Fibroblast of skin of left biceps (primary cell): ENCODE measurements around the gene RIC1.
"Not testable (repeated sequence)": the region's sequence is repeated elsewhere in the genome, so short reads cannot be mapped to it uniquely, and the experiment has no call there.

Experiments used
- DNase-seq, 2 experiments: peaks; one replicate each; pipeline ENCODE4 v3.0.0-alpha.2; 2013; ENCODE audit warnings: low read depth in 2 of 2

The RIC1 gene

DNA sequence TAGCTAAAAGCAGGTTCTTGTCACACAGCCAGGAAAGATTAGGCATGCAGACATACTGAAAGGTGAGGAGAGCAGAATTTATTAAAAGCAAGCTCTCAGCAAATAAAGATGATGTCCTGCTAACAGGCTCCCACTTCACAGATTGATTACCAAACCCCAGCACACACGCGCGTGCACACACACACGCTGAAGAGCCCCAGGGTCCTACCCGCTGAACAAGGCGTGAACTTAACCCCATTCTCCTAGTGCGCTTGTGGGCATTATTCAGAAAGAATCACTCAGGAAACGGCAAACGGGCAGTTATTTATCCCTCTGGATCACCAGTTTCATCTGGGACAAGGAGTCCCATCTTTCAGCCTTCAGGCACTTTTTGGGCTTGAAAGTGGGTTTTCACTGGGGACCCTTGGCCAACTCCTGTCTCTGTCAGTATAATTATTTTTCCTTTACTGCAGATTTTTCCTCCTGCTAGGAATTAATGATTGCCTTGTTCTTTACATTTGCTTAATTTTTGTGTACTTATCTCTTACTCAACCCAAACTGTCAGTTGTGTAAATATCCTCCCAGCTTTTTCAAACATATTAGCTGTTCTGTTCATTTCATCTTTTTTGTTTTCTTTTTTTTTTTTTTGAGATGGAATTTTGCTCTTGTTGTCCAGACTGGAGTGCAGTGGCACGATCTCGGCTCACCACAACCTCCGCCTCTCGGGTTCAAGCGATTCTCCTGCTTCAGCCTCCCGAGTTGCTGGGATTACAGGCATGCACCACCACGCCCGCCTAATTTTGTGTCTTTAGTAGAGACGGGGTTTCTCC lies 92.6 kb downstream of the RIC1 start:
- no peak for DNase-seq

- DNase-seq: not testable (repeated sequence)
Observed at GRCh38 chr9:5722679-5723078, 93.8 kb downstream of the RIC1 start.

- DNase-seq: no peak
Observed at GRCh38 chr9:5735072-5735471, 106.2 kb downstream of the RIC1 start.

- DNase-seq: no peak
Observed at GRCh38 chr9:5736563-5737346, 107.8 kb downstream of the RIC1 start.

- DNase-seq: no peak
Observed at GRCh38 chr9:5743109-5743508, 114.2 kb downstream of the RIC1 start.

- DNase-seq: no peak
Observed at GRCh38 chr9:5748438-5748837, 119.5 kb downstream of the RIC1 start.

DNA sequence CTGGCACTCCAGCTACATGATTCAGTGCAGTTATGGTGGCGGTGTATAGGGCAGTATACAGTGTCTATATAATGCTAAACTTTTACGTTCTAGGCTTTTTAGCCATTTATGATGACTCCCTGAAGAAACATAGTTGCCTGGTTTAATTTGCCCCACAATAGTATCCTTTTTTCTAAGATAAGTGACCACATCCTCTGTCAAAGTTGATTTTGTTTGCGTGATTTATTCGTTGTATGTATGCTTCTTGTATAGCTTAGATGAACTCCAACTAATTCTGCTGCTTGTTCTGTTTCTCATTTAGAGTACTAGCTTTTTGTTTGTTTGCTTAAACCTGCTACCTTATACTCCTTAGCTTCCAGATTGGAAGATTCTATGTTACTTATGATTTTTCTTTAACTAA lies 120.4 kb downstream of the RIC1 start:
- no peak for DNase-seq

DNA sequence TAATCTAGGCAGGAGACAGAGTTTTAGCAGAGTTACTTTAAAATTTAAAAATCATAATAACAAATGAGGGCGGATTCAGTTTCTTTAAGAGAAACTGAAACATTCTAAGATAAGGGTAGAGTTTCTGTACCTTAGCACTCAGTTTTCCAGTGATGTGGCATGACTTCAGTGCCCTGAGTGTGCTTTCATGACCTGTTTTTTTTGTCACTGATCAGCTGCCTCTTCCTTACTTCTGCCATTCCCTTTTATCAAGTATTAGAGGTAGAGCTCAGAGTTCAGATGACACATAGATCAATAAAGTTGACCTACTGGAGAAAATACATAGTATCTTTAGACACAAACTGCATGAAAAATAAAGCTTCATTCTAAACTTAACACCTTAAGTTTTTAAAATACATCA lies 121.7 kb downstream of the RIC1 start:
- DNase-seq: no peak

- DNase-seq: no peak
Observed at GRCh38 chr9:5756633-5757032, 127.7 kb downstream of the RIC1 start.

DNA sequence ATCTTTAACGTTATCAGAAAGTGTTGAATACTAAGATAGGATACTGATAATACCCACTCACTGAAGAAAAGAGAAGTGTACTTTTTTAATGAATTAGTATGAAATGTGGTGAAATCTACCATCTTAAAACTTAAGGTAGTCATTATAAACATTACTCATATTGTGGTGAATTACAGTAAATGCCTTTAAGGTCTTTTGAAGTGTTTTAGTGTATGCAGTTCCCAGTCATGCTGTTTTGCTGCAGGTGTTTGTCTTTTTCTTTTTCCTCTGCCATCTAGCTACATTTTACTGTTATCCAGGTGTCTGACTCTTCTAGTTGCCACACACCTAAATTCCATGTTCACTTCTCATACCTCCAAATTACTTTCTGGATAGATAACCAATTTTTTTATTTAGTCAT lies 131.4 kb downstream of the RIC1 start:
- DNase-seq: no peak

- DNase-seq: no peak
Observed at GRCh38 chr9:5762421-5762820, 133.5 kb downstream of the RIC1 start.

DNA sequence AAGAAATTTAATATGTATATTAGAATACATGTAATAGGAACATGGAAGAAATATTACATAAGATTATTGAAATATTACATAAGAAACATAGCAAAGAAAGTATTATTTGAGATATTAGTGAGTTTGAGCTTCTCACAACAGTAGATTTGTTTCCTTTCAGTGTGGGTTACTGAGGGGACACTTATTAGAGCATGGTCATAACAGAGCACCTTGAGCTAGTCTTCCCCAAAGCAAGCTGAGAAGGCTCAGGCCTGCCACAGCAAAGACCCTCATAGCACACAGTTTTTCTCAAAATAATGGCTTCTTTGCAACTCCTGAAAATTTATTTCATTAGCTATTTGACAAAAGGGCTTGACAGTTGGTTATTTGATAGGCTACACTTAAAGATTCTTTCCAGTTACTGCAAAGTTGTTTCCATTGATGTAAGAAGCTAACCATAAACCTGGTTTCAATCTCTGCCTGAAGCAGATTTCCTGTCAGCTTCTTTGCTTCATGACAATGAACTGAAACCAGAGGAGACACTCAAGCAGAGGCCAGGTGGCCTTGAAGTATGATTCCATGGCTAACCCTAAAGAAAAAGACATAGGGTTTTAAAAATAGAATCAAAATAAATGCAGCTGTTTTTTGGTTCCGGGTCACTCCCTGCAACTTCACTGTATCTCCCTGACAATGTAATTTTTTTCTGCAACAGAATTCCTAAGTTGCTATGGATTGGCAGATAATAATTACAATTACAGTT lies 135.4 kb downstream of the RIC1 start:
- DNase-seq: no peak

DNA sequence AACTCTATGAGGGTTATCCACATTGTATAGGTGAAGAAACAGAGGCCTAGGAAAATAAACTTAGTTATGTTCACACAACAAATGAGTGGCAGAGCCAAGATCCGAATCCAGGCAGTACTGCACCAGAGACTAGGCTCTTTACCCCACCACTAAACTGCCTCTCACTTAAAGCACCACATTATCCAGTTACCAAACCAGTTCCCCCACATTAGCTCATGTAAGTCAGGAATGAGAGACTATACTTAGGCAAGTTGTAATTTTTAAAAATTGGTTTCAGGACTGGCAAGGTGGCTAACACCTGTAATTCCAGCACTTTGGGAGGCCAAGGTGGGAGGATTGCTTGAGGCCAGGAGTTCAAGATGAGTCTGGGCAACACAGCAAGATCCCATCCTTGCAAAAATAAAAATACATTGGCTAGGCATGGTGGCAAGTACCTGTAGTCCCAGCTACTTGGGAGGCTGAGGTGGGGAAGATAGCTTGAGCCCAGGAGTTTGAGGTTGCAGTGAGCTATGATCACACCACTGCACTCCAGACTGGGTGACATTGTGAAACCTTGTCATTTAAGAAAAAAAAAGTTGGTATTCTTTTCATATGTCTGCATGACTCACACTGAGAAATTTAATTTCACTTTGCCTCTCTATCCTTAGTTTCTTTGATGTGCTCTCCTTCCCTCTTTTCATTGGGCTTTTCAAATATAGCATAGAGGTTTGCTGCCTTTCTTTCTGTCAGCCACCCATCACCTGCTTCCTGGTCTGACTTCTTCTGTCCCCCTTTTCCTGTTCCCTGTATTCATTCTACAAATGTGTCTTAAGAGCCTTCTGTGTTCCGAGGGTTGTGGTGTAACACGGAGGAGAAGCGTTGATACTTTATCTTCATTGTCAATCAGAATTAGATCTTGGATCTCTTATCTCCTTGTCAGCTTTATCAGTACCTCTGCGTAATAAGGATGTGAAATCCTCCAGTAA lies 139.3 kb downstream of the RIC1 start:
- DNase-seq: no peak

DNA sequence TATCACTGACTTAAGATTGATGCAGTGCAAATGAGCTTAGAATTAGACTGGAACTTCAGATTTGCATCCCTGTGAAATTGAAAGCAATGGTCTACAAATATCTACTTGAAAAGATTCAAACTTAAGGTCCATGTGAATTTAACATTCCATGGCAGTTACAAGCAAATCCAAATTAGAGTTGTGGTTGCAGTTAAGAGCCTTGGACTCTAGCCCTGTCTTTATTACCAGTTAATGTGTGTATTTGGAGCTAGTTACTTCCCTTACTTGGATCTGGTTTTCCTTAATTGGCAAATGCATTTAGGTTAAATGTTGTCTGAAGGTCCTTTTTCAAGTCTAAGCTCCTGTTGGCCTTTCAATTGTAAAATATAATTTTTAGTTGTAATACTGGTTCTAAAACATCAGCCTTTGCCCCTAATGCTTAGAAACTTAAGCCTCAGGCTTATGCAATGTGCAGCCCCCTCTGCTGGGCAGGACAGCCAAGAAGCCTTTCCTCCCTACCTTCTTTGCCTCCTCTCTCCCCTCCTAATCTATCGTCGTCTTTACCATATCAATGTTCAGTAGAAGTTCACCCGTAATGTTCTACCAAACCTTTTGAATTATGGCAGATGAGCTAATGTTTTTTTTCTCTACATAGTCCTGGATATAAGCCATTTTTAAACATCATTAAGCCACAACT lies 144.6 kb downstream of the RIC1 start:
- no peak for DNase-seq

DNA sequence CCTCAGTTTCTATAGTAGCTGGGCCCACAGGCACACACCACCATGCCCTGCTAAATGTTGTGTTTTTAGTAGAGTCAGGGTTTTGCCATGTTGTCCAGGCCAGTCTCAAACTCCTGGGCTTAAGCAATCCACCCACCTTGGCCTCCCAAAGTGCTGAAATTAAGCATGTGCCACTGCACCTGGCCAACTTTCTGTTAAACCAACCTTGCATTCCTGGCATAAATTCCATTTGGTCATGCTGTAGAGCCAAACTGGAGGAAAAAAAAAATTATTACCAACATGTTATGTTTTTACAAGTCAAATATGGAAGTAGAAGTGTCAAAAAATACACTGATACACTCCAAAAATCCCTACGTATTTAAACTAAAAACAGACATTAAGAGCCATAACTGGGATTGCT lies 149.9 kb downstream of the RIC1 start:
- DNase-seq: no peak

DNA sequence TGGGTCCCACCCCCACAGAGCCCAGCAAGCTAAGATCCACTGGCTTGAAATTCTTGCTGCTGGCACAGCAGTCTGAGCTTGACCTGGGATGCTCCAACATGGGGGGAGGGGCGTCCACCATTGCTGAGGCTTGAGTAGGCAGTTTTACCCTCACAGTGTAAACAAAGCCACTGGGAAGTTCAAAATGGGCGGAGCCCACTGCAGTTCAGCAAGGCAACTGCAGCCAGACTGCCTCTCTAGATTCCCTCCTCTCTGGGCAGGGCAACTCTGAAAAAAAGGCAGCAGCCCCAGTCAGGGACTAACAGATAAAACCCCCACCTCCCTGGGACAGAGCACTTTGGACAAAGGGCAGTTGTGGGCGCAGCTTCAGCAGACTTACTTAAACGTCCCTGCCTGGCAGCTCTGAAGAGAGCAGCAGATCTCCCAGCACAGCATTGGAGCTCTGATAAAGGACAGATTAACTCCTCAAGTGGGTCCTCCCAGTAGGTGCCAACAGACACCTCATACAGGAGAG lies 150.9 kb downstream of the RIC1 start:
- not testable (repeated sequence) for DNase-seq

DNA sequence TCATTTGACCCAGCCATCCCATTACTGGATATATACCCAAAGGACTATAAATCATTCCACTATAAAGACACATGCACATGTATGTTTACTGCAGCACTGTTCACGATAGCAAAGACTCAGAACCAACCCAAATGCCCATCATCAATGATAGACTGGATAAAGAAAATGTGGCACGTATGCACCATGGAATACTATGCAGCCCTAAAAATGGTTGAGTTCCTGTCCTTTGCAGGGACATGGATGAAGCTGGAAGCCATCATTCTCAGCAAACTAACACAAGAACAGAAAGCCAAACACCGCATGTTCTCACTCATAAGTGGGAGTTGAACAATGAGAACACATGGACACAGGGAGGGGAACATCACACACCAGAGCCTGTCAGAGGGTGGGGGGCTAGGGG lies 154.5 kb downstream of the RIC1 start:
- not testable (repeated sequence) for DNase-seq

GRCh38 chr9:5783982-5784381 lies 155.1 kb downstream of the RIC1 start:
- no peak for DNase-seq

GRCh38 chr9:5784526-5785315 lies 155.8 kb downstream of the RIC1 start:
- no peak for DNase-seq
